HG03095 (cell line): Measurements from ENCODE around the gene RNU6-1.

Experiments
- ATAC-seq: cut with Tn5 transposase; IDR thresholded peaks from one replicate; pipeline ENCODE4 v1.9.1; 2021; ENCODE audit warnings: moderate library complexity; ENCODE audit not compliant: unreplicated experiment

The RNU6-1 gene

DNA sequence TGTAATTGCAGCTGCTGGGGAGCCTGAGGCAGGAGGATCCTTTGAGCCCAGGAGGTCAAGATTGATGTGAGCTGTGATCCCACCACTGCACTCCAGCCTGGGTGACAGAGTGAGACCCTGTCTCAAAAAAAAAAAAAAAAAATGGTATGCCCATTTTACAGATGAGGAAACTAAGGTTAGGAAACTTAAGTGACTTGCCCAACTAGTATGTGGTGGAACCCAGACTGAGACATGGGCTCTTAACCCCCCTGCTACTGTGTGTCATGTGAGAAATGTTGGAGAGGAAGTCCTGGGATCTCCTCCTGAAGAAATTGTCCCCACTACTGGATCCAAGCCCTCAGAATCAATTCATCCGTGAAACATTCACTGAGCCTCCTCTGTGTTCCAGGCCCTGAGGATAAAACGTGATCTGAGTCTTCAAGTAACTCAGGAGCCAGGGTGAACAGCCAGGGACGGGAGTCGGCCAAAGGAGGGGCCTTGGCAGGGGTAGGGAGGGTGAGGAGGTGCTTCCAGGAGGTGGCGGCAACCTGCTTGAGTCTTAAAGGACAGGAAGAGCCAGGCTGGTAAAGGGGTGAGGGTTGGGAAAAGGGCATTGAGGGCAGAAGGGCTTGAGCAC, 19.6 kb upstream of the RNU6-1 start:
- no peak for ATAC-seq

DNA sequence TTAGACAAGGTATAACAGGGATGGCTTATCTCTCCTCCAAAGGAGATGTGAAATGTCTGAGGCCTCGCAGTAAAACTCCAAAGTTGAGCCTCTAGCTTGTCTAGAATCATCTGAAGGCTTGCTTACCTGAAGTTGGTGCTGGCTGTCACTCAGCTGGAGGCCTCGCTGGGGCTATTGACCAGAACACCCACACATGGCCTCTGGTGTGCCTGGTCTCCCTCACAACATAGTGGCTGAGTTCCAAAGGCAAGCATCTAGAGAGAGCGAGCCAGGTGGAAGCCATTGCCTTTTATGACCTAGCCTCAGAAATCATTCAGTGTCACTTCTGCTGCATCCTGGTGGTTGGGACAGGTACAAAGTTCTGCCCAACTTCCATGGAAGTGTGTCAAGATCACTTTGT, 17.4 kb upstream of the RNU6-1 start:
- no peak for ATAC-seq

- no peak for ATAC-seq
These were observed 16.0 kb upstream of the RNU6-1 start for GRCh38 chr15:67855842-67856241.

DNA sequence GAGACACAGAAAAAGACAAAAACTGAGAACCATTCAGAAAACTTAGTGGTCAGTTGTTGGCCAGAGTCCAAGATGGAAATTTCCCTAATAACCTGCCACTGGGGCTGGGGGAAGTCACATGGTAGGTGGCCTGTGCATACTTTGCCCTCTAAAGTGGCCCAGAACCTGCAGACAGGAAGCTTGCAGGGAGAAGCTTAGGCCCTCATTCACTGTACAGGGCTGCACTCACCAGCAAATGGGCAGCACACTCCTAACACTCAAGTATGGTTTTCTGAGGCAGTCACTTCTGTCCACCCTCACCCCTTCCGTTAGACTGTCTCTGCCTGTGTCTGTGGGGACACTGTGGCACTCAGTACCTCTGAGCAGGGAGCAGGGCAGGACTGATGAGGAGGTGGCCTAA, 14.5 kb upstream of the RNU6-1 start:
- ATAC-seq, result no peak

- ATAC-seq, result no peak
These were observed 13.6 kb upstream of the RNU6-1 start for GRCh38 chr15:67853454-67853853.

DNA sequence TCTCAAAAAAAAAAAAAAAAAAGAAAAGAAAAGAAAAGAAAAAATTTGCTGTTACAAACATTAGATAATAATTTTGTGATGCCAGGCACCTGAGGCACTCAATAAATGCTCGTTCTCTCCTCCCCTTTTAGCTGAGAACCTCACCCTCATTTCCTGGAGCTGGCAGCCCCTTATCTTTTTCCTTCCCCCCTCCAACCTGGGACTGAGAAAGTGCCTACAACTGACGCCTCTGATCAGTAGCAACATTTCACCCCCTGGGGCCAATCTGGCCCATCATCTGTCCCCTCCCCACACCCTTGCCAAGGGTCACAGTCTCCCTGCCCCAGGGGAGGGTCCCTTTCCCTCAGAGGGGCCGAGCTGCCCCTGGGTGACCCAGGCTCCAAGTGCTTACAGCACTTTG, 12.6 kb upstream of the RNU6-1 start:
- no peak for ATAC-seq

- ATAC-seq, result no peak
These were observed 11.2 kb upstream of the RNU6-1 start for GRCh38 chr15:67850994-67851571.

DNA sequence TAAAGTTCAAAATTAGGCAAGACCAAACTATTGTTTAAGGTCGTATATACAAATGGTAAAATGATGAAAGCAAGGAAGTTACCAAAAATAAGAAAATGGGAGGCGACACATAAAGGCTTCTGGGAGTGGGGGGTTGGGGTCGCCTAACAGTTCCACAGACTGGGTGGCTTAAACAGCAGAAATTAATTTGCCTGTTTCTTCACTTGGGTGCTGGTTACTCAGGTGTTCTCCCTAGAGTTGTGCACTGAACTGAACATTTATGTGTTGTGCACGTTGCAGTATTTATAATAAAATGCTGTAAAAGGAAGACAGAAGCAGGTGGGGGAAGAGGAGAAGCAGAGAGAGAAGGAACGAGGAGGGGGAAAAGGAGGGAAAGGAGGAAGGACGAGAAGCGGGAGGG, 10.5 kb upstream of the RNU6-1 start:
- ATAC-seq, result no peak

GRCh38 chr15:67849538-67849937, 9.7 kb upstream of the RNU6-1 start:
- no peak for ATAC-seq

DNA sequence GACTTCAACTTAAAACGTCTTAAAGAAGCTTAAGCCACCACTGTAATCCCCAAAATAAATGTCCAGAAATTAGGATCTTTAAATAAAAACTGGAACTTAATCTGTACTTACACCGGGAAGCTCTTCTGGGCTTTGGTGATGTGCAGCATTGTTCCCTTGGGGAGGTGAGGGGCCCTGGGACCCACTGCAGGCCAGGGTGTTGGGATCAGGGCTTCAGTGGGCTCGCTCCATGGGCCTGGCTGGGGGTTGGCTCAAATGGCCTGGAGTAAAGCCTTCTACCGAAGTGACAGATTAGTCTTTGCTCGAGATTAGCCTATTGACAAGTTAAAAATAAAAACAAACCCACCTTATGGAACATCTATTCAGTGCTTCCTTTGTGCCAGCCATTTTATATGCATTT, 6.1 kb upstream of the RNU6-1 start:
- no peak for ATAC-seq

GRCh38 chr15:67843571-67844387, 3.9 kb upstream of the RNU6-1 start:
- ATAC-seq, result no peak

GRCh38 chr15:67843092-67843501, 3.3 kb upstream of the RNU6-1 start:
- ATAC-seq, result no peak

DNA sequence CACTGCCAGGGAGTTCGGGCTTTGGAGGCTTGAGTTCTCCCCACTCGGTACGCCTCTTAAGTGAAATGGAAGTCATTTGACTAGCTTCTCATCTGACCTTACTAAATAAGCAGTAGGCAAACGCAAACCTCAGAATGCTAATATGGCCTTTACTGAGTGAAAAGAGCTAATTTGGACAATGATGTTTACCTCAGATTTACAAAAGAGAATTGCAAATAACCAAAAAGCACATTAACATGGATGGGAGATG, 1.6 kb upstream of the RNU6-1 start:
- no peak for ATAC-seq

- ATAC-seq, result no peak
These were observed 1.1 kb upstream of the RNU6-1 start for GRCh38 chr15:67840749-67841512.

DNA sequence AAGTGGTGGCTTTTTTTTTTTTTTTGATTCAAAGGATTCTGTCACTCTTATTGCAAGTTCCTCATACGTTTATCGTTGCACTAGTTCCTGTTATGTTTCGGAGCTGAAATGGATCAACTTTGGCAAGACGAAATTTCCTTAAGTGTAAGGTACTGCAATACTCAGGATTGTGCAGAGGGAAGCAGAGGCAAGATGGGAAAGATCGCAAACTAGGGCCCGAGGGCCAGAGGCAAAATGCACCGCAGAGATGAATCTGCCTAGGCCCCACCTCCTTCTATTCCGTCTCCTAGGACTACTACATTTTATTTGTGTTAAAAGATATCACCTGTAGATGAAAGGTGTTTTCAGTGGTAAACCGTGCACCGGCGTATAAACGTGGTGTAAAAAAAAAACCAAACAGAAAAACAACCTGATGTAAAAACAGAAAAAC, 331 bp downstream of the RNU6-1 start:
- ATAC-seq, result no peak

GRCh38 chr15:67838789-67839332, 984 bp downstream of the RNU6-1 start:
- ATAC-seq, result no peak

GRCh38 chr15:67836955-67837354, 2.9 kb downstream of the RNU6-1 start:
- ATAC-seq, result no peak

DNA sequence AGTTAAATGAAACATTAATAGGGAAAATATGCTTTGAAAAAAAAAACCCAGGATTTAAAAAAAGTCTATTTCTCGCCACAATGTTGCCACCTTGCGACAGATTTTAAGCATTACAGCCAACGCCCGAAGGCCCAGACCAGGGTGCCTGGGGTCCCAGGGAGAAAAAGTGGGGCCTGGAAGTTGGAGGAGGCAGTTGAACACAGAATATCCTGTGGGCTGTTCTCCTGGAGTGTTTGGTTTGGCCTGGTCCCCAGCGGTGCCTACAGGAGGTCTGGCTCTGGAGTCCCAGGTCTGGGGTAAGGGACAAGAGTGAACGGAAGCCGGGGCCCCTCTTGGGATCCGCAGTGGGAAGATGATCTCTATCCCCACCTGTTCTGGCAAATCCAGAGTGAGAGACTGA, 3.4 kb downstream of the RNU6-1 start:
- no peak for ATAC-seq

GRCh38 chr15:67836134-67836455, 3.8 kb downstream of the RNU6-1 start:
- ATAC-seq, result no peak

DNA sequence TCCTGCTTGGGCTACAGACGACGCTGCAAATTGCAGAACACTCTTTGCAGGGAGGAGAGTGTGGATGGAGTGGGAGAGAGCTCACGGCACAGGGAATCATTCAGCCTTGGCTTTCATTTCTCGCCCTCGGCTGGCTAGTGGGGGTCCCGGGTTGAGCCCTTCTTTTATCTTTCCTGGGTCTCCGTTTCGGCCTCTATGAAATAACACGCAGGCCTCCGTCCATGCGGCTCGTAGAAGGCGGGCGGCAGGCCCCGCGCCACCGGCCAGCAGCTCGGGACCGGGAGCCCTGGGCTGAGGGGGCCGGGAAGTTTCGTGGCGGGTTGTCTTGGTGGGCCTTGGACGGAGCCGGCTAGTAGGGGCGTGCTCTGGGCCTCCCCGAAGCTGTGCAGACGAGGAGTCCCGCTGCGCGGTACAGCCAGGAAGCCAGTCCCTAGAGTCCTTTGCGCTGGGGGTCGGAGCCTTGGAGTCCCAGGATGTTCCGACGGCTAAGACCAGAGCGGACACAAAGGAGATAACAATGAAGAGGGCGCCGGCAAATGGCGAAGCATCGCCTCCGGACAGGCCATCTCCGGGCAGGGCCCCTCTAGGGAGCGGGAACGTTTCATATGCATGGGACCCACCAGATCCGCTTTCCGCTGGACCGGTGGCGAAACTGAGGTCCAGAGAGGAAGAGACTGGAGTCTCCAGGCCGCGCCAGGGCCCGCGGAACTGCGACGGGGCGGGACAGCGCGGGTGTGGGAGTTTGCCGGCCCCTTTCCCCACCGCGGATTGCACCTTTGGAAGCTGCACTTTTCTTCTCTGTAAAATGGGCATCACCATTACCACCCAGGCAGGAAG, 4.3 kb downstream of the RNU6-1 start:
- ATAC-seq, result no peak
